Nephron progenitor cell (in vitro differentiated cells): ENCODE data around the gene MSMO1.

ENCODE experiments used
- DNase-seq: peaks from one replicate; pipeline ENCODE4 v3.0.0; 2021
- H3K27ac Mint-ChIP-seq: 2 replicates; pipeline ENCODE4 v1.8.0; 2021; ENCODE audit warnings: mild to moderate bottlenecking, moderate library complexity, mixed read lengths
- H3K27me3 Mint-ChIP-seq: 2 replicates; pipeline ENCODE4 v1.8.0; 2021; ENCODE audit warnings: mild to moderate bottlenecking, low read depth, mixed read lengths; ENCODE audit not compliant: poor library complexity
- H3K36me3 Mint-ChIP-seq: 2 replicates; pipeline ENCODE4 v1.8.0; 2021; ENCODE audit warnings: low read depth, mixed read lengths
- H3K4me1 Mint-ChIP-seq: 2 replicates; pipeline ENCODE4 v1.8.0; 2021; ENCODE audit warnings: mixed read lengths
- H3K4me3 Mint-ChIP-seq: 2 replicates; pipeline ENCODE4 v1.8.0; 2021; ENCODE audit warnings: mild to moderate bottlenecking, moderate library complexity, mixed read lengths
- H3K9me3 Mint-ChIP-seq: 2 replicates; pipeline ENCODE4 v1.8.0; 2021; ENCODE audit warnings: mild to moderate bottlenecking, moderate library complexity, mixed read lengths
- CTCF ChIP-seq: fragments of 200-600 bp; sonication (generic); IDR thresholded peaks from 2 replicates; pipeline ENCODE4 v1.5.0; 2021; ENCODE audit warnings: antibody characterized with exemption

Gene MSMO1

GRCh38 chr4:165380805-165381204, 53.3 kb downstream of the MSMO1 start:
- DNase-seq: no peak
- Mint-ChIP-seq H3K4me1 (peaks cover 16% of the 10 kb centered on the region), H3K27me3 (peaks cover 42% of the 10 kb centered on the region), H3K36me3 (no peaks in the 10 kb centered on the region), H3K9me3 (no peaks in the 10 kb centered on the region), H3K4me3 (no peak overlapping the region), H3K27ac (no peak overlapping the region)
- TF ChIP-seq CTCF: no peak

- TF ChIP-seq CTCF: no peak
- H3K4me3 Mint-ChIP-seq: no peak overlapping the region
- H3K4me1 Mint-ChIP-seq: peaks cover 16% of the 10 kb centered on the region
- H3K27ac Mint-ChIP-seq: no peak overlapping the region
- DNase-seq: no peak
- no peaks in the 10 kb centered on the region for H3K9me3 Mint-ChIP-seq
- no peaks in the 10 kb centered on the region for H3K36me3 Mint-ChIP-seq
- peaks cover 40% of the 10 kb centered on the region for H3K27me3 Mint-ChIP-seq
Measured at GRCh38 chr4:165381821-165382373, 54.4 kb downstream of the MSMO1 start.

GRCh38 chr4:165382640-165383039, 55.2 kb downstream of the MSMO1 start:
- Mint-ChIP-seq H3K4me3 (no peak overlapping the region), H3K4me1 (peaks cover 16% of the 10 kb centered on the region), H3K36me3 (no peaks in the 10 kb centered on the region), H3K9me3 (no peaks in the 10 kb centered on the region), H3K27ac (no peak overlapping the region), H3K27me3 (peaks cover 36% of the 10 kb centered on the region)
- DNase-seq: no peak
- TF ChIP-seq CTCF: no peak

GRCh38 chr4:165383591-165384073, 56.2 kb downstream of the MSMO1 start:
- Mint-ChIP-seq H3K36me3 (no peaks in the 10 kb centered on the region), H3K4me1 (peaks cover 12% of the 10 kb centered on the region), H3K27ac (no peak overlapping the region), H3K9me3 (no peaks in the 10 kb centered on the region), H3K27me3 (peaks cover 32% of the 10 kb centered on the region), H3K4me3 (no peak overlapping the region)
- TF ChIP-seq CTCF: no peak
- no peak for DNase-seq

GRCh38 chr4:165384186-165384585, 56.7 kb downstream of the MSMO1 start:
- DNase-seq: no peak
- Mint-ChIP-seq H3K36me3 (no peaks in the 10 kb centered on the region), H3K4me1 (peaks cover 12% of the 10 kb centered on the region), H3K27ac (no peak overlapping the region), H3K4me3 (no peak overlapping the region), H3K9me3 (no peaks in the 10 kb centered on the region), H3K27me3 (peaks cover 33% of the 10 kb centered on the region)
- TF ChIP-seq CTCF: no peak

- no peak overlapping the region for H3K4me3 Mint-ChIP-seq
- H3K36me3 Mint-ChIP-seq: no peaks in the 10 kb centered on the region
- peaks cover 11% of the 10 kb centered on the region for H3K4me1 Mint-ChIP-seq
- DNase-seq: no peak
- H3K27me3 Mint-ChIP-seq: peaks cover 31% of the 10 kb centered on the region
- no peak overlapping the region for H3K27ac Mint-ChIP-seq
- H3K9me3 Mint-ChIP-seq: no peaks in the 10 kb centered on the region
- TF ChIP-seq CTCF: no peak
Measured at GRCh38 chr4:165384598-165384997, 57.1 kb downstream of the MSMO1 start.
